BJ (cell line): ENCODE data around the gene CCDC170. TPM values are rescaled to one million over a fixed set of nuclear protein-coding genes. Genes with fewer than 3 reads are reported as not detected.

Source experiments
- CTCF ChIA-PET: fragments of 350-600 bp; formaldehyde crosslinking; extraction: SDS; loops from one replicate; lab custom pipeline; 2021; ENCODE audit warnings: antibody characterized with exemption, inconsistent platforms; lab: Yijun Ruan, JAX
- POLR2A ChIA-PET: fragments of 300-600 bp; sonication (Branson Sonifier 250); formaldehyde crosslinking; extraction: SDS; loops from one replicate; lab custom pipeline; 2021; ENCODE audit warnings: antibody characterized with exemption; lab: Charles Lee
- DNase-seq: peaks from one replicate; pipeline ENCODE4 v3.0.0-alpha.2; 2011; ENCODE audit warnings: low read depth
- H3K27me3 ChIP-seq: 2 replicates; pipeline ENCODE4 v1.6.0; 2011; ENCODE audit warnings: low read length; ENCODE audit not compliant: control insufficient read depth, insufficient read depth
- H3K36me3 ChIP-seq: 2 replicates; pipeline ENCODE4 v1.5.1; 2011; ENCODE audit warnings: low read length; ENCODE audit not compliant: control insufficient read depth, insufficient read depth
- H3K4me3 ChIP-seq: 2 replicates; pipeline ENCODE4 v1.5.1; 2011; ENCODE audit warnings: low read depth, mild to moderate bottlenecking, control low read depth, low read length
- CTCF ChIP-seq: IDR thresholded peaks from 2 replicates; pipeline ENCODE4 v1.5.1; 2011; ENCODE audit warnings: low read depth, mild to moderate bottlenecking, control low read depth, inconsistent platforms, low read length, moderate library complexity; ENCODE audit not compliant: insufficient read depth
- polyA plus RNA-seq: library from polyadenylated mRNA; depleted of rRNA; stranded (reverse); fragments of >200 nt; gene quantifications from 2 replicates; pipeline ENCODE4 v1.2.3, GENCODE V29; 2011

CCDC170 gene
- polyA plus RNA-seq, 1 experiment, result 0.11 TPM

- no peak overlapping the region for H3K4me3 ChIP-seq
- ChIA-PET POLR2A (no interaction called here), CTCF (no interaction called here)
- H3K36me3 ChIP-seq, result no peaks in the 10 kb centered on the region
- H3K27me3 ChIP-seq, result no peaks in the 10 kb centered on the region
- DNase-seq, result no peak
- no peak for TF ChIP-seq CTCF
Measured at GRCh38 chr6:151534576-151534975, 40.8 kb downstream of the CCDC170 start.

GRCh38 chr6:151535476-151536187, 41.8 kb downstream of the CCDC170 start:
- ChIA-PET CTCF (no interaction called here), POLR2A (no interaction called here)
- no peak for DNase-seq
- TF ChIP-seq CTCF, result no peak
- H3K27me3 ChIP-seq, result no peaks in the 10 kb centered on the region
- no peaks in the 10 kb centered on the region for H3K36me3 ChIP-seq
- H3K4me3 ChIP-seq, result no peak overlapping the region

GRCh38 chr6:151536188-151536479, 42.3 kb downstream of the CCDC170 start:
- CTCF ChIA-PET, result no interaction called here
- no peak for DNase-seq
- POLR2A ChIA-PET, result no interaction called here
- H3K4me3 ChIP-seq, result no peak overlapping the region
- no peaks in the 10 kb centered on the region for H3K27me3 ChIP-seq
- no peaks in the 10 kb centered on the region for H3K36me3 ChIP-seq
- TF ChIP-seq CTCF, result no peak

GRCh38 chr6:151537556-151537955, 43.7 kb downstream of the CCDC170 start:
- ChIA-PET POLR2A (no interaction called here), CTCF (no interaction called here)
- Histone ChIP-seq H3K36me3 (no peaks in the 10 kb centered on the region), H3K27me3 (no peaks in the 10 kb centered on the region), H3K4me3 (no peak overlapping the region)
- DNase-seq, result no peak
- TF ChIP-seq CTCF, result no peak

- DNase-seq, result no peak
- POLR2A ChIA-PET, result no interaction called here
- CTCF ChIA-PET, result no interaction called here
- Histone ChIP-seq H3K4me3 (no peak overlapping the region), H3K36me3 (no peaks in the 10 kb centered on the region), H3K27me3 (no peaks in the 10 kb centered on the region)
- no peak for TF ChIP-seq CTCF
Measured at GRCh38 chr6:151539506-151540268, 45.9 kb downstream of the CCDC170 start.
